Esophagus squamous epithelium (tissue), 5 donors: ENCODE data around the gene BSDC1. TPM values are rescaled to one million over a fixed set of nuclear protein-coding genes. Genes with fewer than 3 reads are reported as not detected.

Experiments
- DNase-seq: peaks from one replicate; lab custom pipeline; 2025; lab: John Stamatoyannopoulos, UW
- H3K27ac ChIP-seq, 4 donors: fragments of 200-600 bp; sonication (generic); one replicate each; pipeline ENCODE4 v1.5.1; 2016 to 2019; ENCODE audit warnings: mild to moderate bottlenecking in 1 of 4
- H3K27me3 ChIP-seq, 4 donors: fragments of 200-600 bp; sonication (generic); 1 replicate in 3 of 4; 2 replicates in 1 of 4; pipeline versions ENCODE4 v1.5.1 to v1.6.0; 2017 to 2021; ENCODE audit warnings: antibody characterized with exemption in 1 of 4
- H3K36me3 ChIP-seq, 3 donors: fragments of 200-600 bp; sonication (generic); one replicate each; pipeline ENCODE4 v1.5.1; 2016 to 2019
- H3K4me1 ChIP-seq, 3 donors: fragments of 200-600 bp; sonication (generic); one replicate each; pipeline ENCODE4 v1.5.1; 2017 to 2019
- H3K4me3 ChIP-seq, 4 donors: fragments of 200-600 bp; sonication (generic); 1 replicate in 3 of 4; 2 replicates in 1 of 4; pipeline ENCODE4 v1.5.1; 2016 to 2019; ENCODE audit warnings: mild to moderate bottlenecking in 2 of 4, moderate library complexity in 1 of 4
- H3K9me3 ChIP-seq, 3 donors: fragments of 200-600 bp; sonication (generic); one replicate each; pipeline ENCODE4 v1.5.1; 2016 to 2019
- POLR2A ChIP-seq, 4 donors: fragments of 450-650 bp; IDR thresholded peaks; one replicate each; pipeline ENCODE4 v1.6.1; 2017; ENCODE audit warnings: antibody characterized with exemption in 4 of 4, mild to moderate bottlenecking in 4 of 4, moderate library complexity in 3 of 4
- WGBS, 2 donors: methylation state at CpG; one replicate each; pipeline ENCODE4 v1.1.5; 2018; 5-methylcytosine and 5-hydroxymethylcytosine counted together
- intact Hi-C: fragments of 100-400 bp; cut with DNase I; formaldehyde crosslinking; loops from one replicate; pipeline ENCODE4 v1.15.0; 2022
- total RNA-seq, 4 donors: library from RNA; depleted of rRNA; stranded (reverse); fragments of >200 nt; gene quantifications; one replicate each; pipeline ENCODE4 v1.1.0, GENCODE V29; 2016
- TF ChIP-seq, protein P1 (sequence below), 6 experiments: fragments of 450-650 bp in 4 of 6; fragments of 200-600 bp in 2 of 6; sonication (generic) in 2 of 6; IDR thresholded peaks; one replicate each; pipeline ENCODE4 v1.5.1; 2016 to 2019; ENCODE audit warnings: antibody characterized with exemption in 6 of 6, mild to moderate bottlenecking in 4 of 6, moderate library complexity in 4 of 6
- donor health status: DM: yes; HTN: yes; CAD: no.

Gene BSDC1
- total RNA-seq, 4 donors from 2014 or later = 42.4 to 62.2 (median 45.9) TPM

DNA sequence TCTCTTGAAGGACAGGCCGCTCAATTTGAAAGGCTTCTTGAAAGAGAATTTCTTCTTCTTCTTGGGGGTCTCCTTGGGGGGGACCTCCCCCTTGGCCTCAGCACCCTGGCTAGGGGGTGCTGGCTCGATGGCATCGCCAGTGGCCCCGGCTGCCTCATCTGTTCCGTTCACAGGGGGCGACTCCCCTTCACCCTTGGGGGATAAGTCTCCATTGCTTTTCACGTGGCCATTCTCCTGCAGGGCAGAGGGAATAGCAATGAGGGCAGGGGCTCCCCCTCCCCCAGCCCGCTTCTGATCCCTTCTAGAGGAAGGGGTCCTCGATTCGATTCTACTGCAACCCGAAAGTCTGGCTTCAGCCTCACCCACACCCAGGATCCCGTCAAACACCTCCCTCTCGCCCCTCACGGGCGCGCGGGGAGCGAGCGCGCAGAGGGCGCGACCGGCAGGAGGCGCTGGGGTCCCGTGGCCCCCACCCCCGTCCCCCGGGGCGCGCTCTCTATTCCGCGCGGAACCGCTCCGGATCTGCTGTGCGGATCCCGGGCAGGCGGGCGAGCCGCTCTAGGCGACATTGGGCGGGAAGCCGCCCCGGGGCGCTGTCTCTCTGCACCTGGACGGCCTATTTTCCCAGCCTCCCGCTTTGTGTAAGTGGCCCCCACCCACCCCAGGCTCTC, 59.2 kb downstream of the BSDC1 start:
- Histone ChIP-seq H3K27ac (peak overlapping the region; percentile 25 to 78 (median 60)), H3K36me3 (peaks cover 5 to 45% (median 11%) of the 10 kb centered on the region in 3 donors), H3K4me1 (peaks cover 35 to 69% (median 37%) of the 10 kb centered on the region in 3 donors), H3K9me3 (no peaks in the 10 kb centered on the region), H3K4me3 (peak overlapping the region; percentile 49 to 86 (median 65)), H3K27me3 (peaks cover 0 to 14% (median 0%) of the 10 kb centered on the region in 4 donors)
- 38 to 45% methylated on average over 2 to 3 of the region's 46 CpGs for WGBS, 2 donors
- no peak for DNase-seq
- TF ChIP-seq, protein P1, sequence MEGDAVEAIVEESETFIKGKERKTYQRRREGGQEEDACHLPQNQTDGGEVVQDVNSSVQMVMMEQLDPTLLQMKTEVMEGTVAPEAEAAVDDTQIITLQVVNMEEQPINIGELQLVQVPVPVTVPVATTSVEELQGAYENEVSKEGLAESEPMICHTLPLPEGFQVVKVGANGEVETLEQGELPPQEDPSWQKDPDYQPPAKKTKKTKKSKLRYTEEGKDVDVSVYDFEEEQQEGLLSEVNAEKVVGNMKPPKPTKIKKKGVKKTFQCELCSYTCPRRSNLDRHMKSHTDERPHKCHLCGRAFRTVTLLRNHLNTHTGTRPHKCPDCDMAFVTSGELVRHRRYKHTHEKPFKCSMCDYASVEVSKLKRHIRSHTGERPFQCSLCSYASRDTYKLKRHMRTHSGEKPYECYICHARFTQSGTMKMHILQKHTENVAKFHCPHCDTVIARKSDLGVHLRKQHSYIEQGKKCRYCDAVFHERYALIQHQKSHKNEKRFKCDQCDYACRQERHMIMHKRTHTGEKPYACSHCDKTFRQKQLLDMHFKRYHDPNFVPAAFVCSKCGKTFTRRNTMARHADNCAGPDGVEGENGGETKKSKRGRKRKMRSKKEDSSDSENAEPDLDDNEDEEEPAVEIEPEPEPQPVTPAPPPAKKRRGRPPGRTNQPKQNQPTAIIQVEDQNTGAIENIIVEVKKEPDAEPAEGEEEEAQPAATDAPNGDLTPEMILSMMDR (IDR thresholded peaks at IDR 0.05) = peak; percentile 51 to 71 (median 63)
- TF ChIP-seq POLR2A (IDR thresholded peaks at IDR 0.05) = no peak
- intact Hi-C loops = no loop called here

DNA sequence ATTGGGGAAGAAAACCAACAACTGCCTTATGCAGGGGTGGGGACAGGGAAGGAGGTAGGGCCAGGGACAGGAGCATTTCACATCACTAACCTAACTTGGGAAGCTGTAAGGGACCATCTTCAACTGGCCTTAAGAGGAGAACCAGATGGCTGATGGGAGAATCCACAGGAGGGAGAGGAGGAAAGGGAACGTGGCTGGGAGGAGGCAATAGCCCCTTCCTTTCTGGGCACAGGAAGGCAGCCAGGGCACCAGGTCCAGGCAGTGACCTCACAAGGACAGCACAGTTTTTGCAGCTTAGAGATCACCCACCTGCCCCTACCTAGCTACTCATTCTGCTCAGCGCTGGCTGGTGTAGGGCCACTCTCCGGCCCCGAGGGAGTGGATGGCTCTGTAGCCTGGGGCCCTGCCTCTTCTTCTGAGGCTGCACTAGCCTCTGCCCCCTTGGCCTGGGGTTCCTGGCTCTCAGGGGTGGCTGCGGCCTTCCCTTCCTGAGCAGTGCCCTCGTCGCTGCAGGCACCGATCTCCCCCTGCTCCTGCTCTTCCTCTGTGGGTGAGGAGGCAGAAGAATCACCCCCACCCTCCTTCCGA, 59.9 kb downstream of the BSDC1 start:
- Histone ChIP-seq H3K4me3 (peak overlapping the region in 3 of 4 donors; percentile 55 to 86 (median 75)), H3K27ac (peak overlapping the region in 1 of 4 donors; percentile 6), H3K4me1 (peaks cover 35 to 69% (median 37%) of the 10 kb centered on the region in 3 donors), H3K27me3 (peaks cover 0 to 14% (median 0%) of the 10 kb centered on the region in 4 donors), H3K9me3 (no peaks in the 10 kb centered on the region), H3K36me3 (peaks cover 5 to 51% (median 14%) of the 10 kb centered on the region in 3 donors)
- DNase-seq = no peak
- no peak for TF ChIP-seq POLR2A (IDR thresholded peaks at IDR 0.05)
- TF ChIP-seq, protein P1 (IDR thresholded peaks at IDR 0.05) = no peak
- intact Hi-C loops = no loop called here
- 48 to 59% methylated on average over 6 to 9 of the region's 9 CpGs for WGBS, 2 donors

DNA sequence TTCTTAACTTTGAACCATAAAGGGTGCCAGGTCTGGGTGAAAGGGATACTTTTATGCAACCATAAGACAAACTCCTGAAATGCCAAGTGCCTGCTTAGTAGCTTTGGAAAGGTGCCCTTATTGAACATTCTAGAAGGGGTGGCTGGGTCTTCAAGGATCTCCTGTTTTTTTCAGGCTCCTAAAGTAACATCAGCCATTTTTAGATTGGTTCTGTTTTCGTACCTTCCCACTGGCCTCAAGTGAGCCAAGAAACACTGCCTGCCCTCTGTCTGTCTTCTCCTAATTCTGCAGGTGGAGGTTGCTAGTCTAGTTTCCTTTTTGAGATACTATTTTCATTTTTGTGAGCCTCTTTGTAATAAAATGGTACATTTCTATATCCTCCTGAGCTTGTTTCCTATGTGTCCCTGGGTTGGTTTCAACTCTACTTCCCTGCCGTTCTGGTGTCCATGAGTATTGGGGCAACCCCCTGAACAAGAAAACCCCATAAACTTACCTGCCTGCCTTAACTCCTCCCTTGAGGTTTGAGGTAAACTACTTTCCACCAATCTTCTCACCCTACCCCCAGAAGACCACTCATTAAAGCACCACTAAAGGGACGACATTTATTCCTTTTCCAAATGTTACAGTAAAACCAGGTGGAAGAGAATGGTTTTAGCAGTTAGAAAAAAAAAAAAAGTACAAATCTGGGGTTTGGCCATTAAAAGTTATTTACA, 60.8 kb downstream of the BSDC1 start:
- 70 to 71% methylated on average over 3 of the region's 3 CpGs for WGBS, 2 donors
- TF ChIP-seq POLR2A (IDR thresholded peaks at IDR 0.05) = no peak
- TF ChIP-seq, protein P1 (IDR thresholded peaks at IDR 0.05) = no peak
- intact Hi-C loops = no loop called here
- peaks cover 5 to 61% (median 15%) of the 10 kb centered on the region in 3 donors for H3K36me3 ChIP-seq
- H3K9me3 ChIP-seq = no peaks in the 10 kb centered on the region
- H3K27me3 ChIP-seq = peaks cover 0 to 14% (median 0%) of the 10 kb centered on the region in 4 donors
- H3K27ac ChIP-seq = no peak overlapping the region
- no peak for DNase-seq
- H3K4me1 ChIP-seq = peaks cover 35 to 67% (median 37%) of the 10 kb centered on the region in 3 donors
- H3K4me3 ChIP-seq = no peak overlapping the region

DNA sequence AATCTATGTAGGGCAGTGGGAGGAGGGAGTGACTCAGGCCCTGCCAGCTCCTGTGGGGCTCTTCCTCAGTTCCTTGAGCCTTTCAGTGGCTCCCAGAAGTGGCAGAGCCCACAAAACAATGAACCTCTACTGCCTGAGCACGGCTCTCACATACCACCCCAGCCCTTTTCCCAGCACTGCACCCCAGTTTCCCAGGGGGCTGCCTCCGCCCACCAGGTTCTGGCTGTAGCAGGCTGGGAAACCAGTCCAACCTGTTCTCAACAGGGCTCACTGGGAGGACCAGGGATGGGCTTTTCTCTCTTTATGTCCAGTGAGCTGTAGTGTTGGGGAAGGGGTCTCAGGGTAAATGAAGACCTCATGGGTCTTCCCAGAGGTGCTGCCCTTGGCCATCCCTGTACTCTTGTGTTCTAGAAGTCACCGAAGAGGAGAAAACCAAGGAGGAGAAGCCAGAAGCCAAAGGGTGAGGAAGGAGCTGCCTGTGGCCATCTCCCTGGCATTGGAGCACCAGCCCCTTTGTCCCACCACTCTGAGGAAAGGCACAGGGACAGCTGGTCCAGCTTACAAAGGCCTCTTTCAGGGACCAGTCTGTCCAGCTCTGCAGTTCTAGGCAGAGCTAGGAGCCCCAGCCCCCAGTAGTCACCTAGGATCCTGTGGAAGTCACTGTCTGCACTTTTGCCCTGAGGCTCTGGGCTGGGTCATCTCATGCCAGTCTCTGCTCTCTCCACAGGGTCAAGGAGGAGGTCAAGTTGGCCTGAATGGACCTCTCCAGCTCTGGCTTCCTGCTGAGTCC, 61.8 kb downstream of the BSDC1 start:
- WGBS, 2 donors = 48% methylated on average over 3 of the region's 3 CpGs; no CpG with 5 or more reads in 1 of the 2 donors
- H3K4me3 ChIP-seq = no peak overlapping the region
- no peaks in the 10 kb centered on the region for H3K9me3 ChIP-seq
- peaks cover 5 to 70% (median 24%) of the 10 kb centered on the region in 3 donors for H3K36me3 ChIP-seq
- intact Hi-C loops = no loop called here
- TF ChIP-seq, protein P1 (IDR thresholded peaks at IDR 0.05) = no peak
- TF ChIP-seq POLR2A (IDR thresholded peaks at IDR 0.05) = no peak
- H3K4me1 ChIP-seq = peaks cover 31 to 58% (median 35%) of the 10 kb centered on the region in 3 donors
- H3K27ac ChIP-seq = peak overlapping the region in 2 of 4 donors; percentile 8 to 29
- H3K27me3 ChIP-seq = peaks cover 0 to 14% (median 0%) of the 10 kb centered on the region in 4 donors
- DNase-seq = no peak
